Caco-2 (cell line): ENCODE measurements around the gene CRTAC1. TPM values are rescaled to one million over a fixed set of nuclear protein-coding genes. Genes with fewer than 3 reads are reported as not detected.
A peak's percentile ranks its signal among the peaks of the same experiment; 100 is the strongest.

ENCODE experiments used
- BruUV-seq: library from RNA; stranded (reverse); fragments of 400-500 nt; replicated peaks from 2 replicates; lab custom pipeline; 2021; lab: Mats Ljungman, UMichigan
- CTCF ChIA-PET: fragments of 300-600 bp; sonication (Branson Sonifier 250); formaldehyde crosslinking; loops from one replicate; lab custom pipeline; 2022; ENCODE audit warnings: antibody characterized with exemption; lab: Charles Lee
- POLR2A ChIA-PET: fragments of 300-600 bp; sonication (Branson Sonifier 250); formaldehyde crosslinking; loops from one replicate; lab custom pipeline; 2022; ENCODE audit warnings: antibody characterized with exemption; lab: Charles Lee
- DNase-seq, 2 experiments: peaks; one replicate each; pipeline versions ENCODE4 v3.0.0 to v3.0.0-alpha.2; 2020 to 2022
- H3K27me3 ChIP-seq: replicated peaks from 2 replicates; pipeline ENCODE4 v1.6.0; 2011; ENCODE audit warnings: low read length; ENCODE audit not compliant: control insufficient read depth, insufficient read depth
- H3K36me3 ChIP-seq: 2 replicates; pipeline ENCODE4 v1.5.1; 2011; ENCODE audit warnings: low read length; ENCODE audit not compliant: control insufficient read depth, insufficient read depth
- H3K4me1 ChIP-seq: fragments of 250-450 bp; sonication (Bioruptor Pico); 2 replicates; pipeline ENCODE4 v1.5.1; 2020; ENCODE audit warnings: mild to moderate bottlenecking
- H3K4me3 ChIP-seq: 2 replicates; pipeline ENCODE4 v1.5.1; 2011; ENCODE audit warnings: low read depth, mild to moderate bottlenecking, control low read depth, low read length
- H3K9me3 ChIP-seq: fragments of 250-450 bp; sonication (Bioruptor Pico); 2 replicates; pipeline ENCODE4 v1.5.1; 2020; ENCODE audit warnings: mild to moderate bottlenecking, moderate library complexity
- H3K27ac Mint-ChIP-seq: one replicate; pipeline ENCODE4 v1.8.0; 2022; ENCODE audit warnings: mixed read lengths; ENCODE audit not compliant: unreplicated experiment
- H3K27me3 Mint-ChIP-seq: one replicate; pipeline ENCODE4 v1.8.0; 2022; ENCODE audit warnings: mixed read lengths; ENCODE audit not compliant: insufficient read depth, unreplicated experiment
- H3K36me3 Mint-ChIP-seq: one replicate; pipeline ENCODE4 v1.8.0; 2022; ENCODE audit warnings: mild to moderate bottlenecking, mixed read lengths; ENCODE audit not compliant: insufficient read depth, unreplicated experiment
- H3K4me1 Mint-ChIP-seq: one replicate; pipeline ENCODE4 v1.8.0; 2022; ENCODE audit warnings: low read depth, mixed read lengths; ENCODE audit not compliant: unreplicated experiment
- H3K4me3 Mint-ChIP-seq: one replicate; pipeline ENCODE4 v1.8.0; 2022; ENCODE audit warnings: mild to moderate bottlenecking, moderate library complexity, mixed read lengths; ENCODE audit not compliant: unreplicated experiment
- H3K9me3 Mint-ChIP-seq: one replicate; pipeline ENCODE4 v1.8.0; 2022; ENCODE audit warnings: mixed read lengths; ENCODE audit not compliant: unreplicated experiment
- CTCF ChIP-seq, 2 experiments: fragments of 200-600 bp in 1 of 2; IDR thresholded peaks; 1 replicate in 1 of 2; 2 replicates in 1 of 2; pipeline versions ENCODE4 v1.5.1 to v1.8.0; 2011 to 2022; ENCODE audit warnings: antibody characterized with exemption in 1 of 2, control low read depth in 1 of 2, inconsistent platforms in 1 of 2, low read depth in 1 of 2, low read length in 1 of 2, mild to moderate bottlenecking in 1 of 2, moderate library complexity in 1 of 2; ENCODE audit not compliant: insufficient read depth in 1 of 2, severe bottlenecking in 1 of 2, unreplicated experiment in 1 of 2
- intact Hi-C: fragments of 100-400 bp; cut with micrococcal nuclease; formaldehyde crosslinking; loops from one replicate; pipeline ENCODE4 v1.10.0; 2022; ENCODE audit not compliant: unreplicated experiment
- total RNA-seq: library from RNA; stranded (reverse); gene quantifications from 2 replicates; pipeline ENCODE4 v1.2.3, GENCODE V29; 2022

CRTAC1 gene
- total RNA-seq, 1 experiment from 2014 or later: not detected

GRCh38 chr10:97861924-97862323, 168.5 kb downstream of the CRTAC1 start:
- H3K4me3 ChIP-seq: no peak overlapping the region
- H3K4me1 Mint-ChIP-seq: peaks cover 24% of the 10 kb centered on the region
- no peaks in the 10 kb centered on the region for H3K9me3 ChIP-seq
- no peak overlapping the region for H3K27ac Mint-ChIP-seq
- H3K36me3 ChIP-seq: no peaks in the 10 kb centered on the region
- H3K4me3 Mint-ChIP-seq: no peak overlapping the region
- H3K36me3 Mint-ChIP-seq: no peaks in the 10 kb centered on the region
- H3K4me1 ChIP-seq: peaks cover 40% of the 10 kb centered on the region
- peak; percentile 45 to 56 for DNase-seq
- intact Hi-C loops: no loop called here
- BruUV-seq: no TSS peak
- TF ChIP-seq CTCF (IDR thresholded peaks at IDR 0.05; ENCODE audit: insufficient read depth in 1 of 2, low read depth in 1 of 2, low read length in 1 of 2, severe bottlenecking in 1 of 2, unreplicated experiment in 1 of 2): no peak
- no peaks in the 10 kb centered on the region for H3K27me3 ChIP-seq
- ChIA-PET CTCF (interaction anchor here (1.0 kb wide), 1 partner anchor 12 kb away, joined by 4 read pairs; no protein-coding TSS in a partner anchor), POLR2A (no interaction called here)
- H3K9me3 Mint-ChIP-seq: no peaks in the 10 kb centered on the region
- H3K27me3 Mint-ChIP-seq: peaks cover 3% of the 10 kb centered on the region

- TF ChIP-seq CTCF (IDR thresholded peaks at IDR 0.05; ENCODE audit: insufficient read depth in 1 of 2, low read depth in 1 of 2, low read length in 1 of 2, severe bottlenecking in 1 of 2, unreplicated experiment in 1 of 2): no peak
- DNase-seq: no peak
- ChIA-PET POLR2A (no interaction called here), CTCF (interaction anchor here (0.5 to 1.0 kb wide), 2 partner anchors 11 to 612 kb away, joined by 3 to 4 read pairs; no protein-coding TSS in a partner anchor)
- Mint-ChIP-seq H3K27me3 (peaks cover 3% of the 10 kb centered on the region), H3K4me3 (no peak overlapping the region), H3K36me3 (no peaks in the 10 kb centered on the region), H3K27ac (no peak overlapping the region), H3K9me3 (no peaks in the 10 kb centered on the region), H3K4me1 (peaks cover 24% of the 10 kb centered on the region)
- intact Hi-C loops: no loop called here
- Histone ChIP-seq H3K36me3 (no peaks in the 10 kb centered on the region), H3K27me3 (no peaks in the 10 kb centered on the region), H3K4me3 (no peak overlapping the region), H3K9me3 (0 out of 2 replicates have a peak, but pooled peaks cover 3% of the 10 kb centered on the region), H3K4me1 (peaks cover 40% of the 10 kb centered on the region)
- no TSS peak for BruUV-seq
Measured at GRCh38 chr10:97861097-97861750, 169.2 kb downstream of the CRTAC1 start.

GRCh38 chr10:97858001-97858439, 172.4 kb downstream of the CRTAC1 start:
- Histone ChIP-seq H3K4me1 (peaks cover 49% of the 10 kb centered on the region), H3K36me3 (no peaks in the 10 kb centered on the region), H3K27me3 (no peaks in the 10 kb centered on the region), H3K4me3 (no peak overlapping the region), H3K9me3 (0 out of 2 replicates have a peak, but pooled peaks cover 6% of the 10 kb centered on the region)
- intact Hi-C loops: no loop called here
- H3K9me3 Mint-ChIP-seq: no peaks in the 10 kb centered on the region
- TF ChIP-seq CTCF (IDR thresholded peaks at IDR 0.05; ENCODE audit: insufficient read depth in 1 of 2, low read depth in 1 of 2, low read length in 1 of 2, severe bottlenecking in 1 of 2, unreplicated experiment in 1 of 2): no peak
- no peaks in the 10 kb centered on the region for H3K36me3 Mint-ChIP-seq
- CTCF ChIA-PET: no interaction called here
- no TSS peak for BruUV-seq
- no peak overlapping the region for H3K27ac Mint-ChIP-seq
- POLR2A ChIA-PET: no interaction called here
- H3K4me1 Mint-ChIP-seq: peaks cover 24% of the 10 kb centered on the region
- H3K27me3 Mint-ChIP-seq: peaks cover 3% of the 10 kb centered on the region
- peak; percentile 39 to 77 for DNase-seq
- no peak overlapping the region for H3K4me3 Mint-ChIP-seq
